ENCODE data around the gene SCCPDH.

The SCCPDH gene

GRCh38 chr1:246794048-246794827 lies 70.0 kb downstream of the SCCPDH start:
- TF ChIP-seq CTCF (conservative IDR thresholded peaks at IDR 0.05) = no peak
- no peak overlapping the region for H3K27ac ChIP-seq

- no peak for TF ChIP-seq CTCF (conservative IDR thresholded peaks at IDR 0.05)
- no peak overlapping the region for H3K27ac ChIP-seq
Observed at GRCh38 chr1:246794828-246795671, 70.8 kb downstream of the SCCPDH start.

GRCh38 chr1:246795906-246796694 lies 71.9 kb downstream of the SCCPDH start:
- TF ChIP-seq CTCF (conservative IDR thresholded peaks at IDR 0.05) = no peak
- no peak overlapping the region for H3K27ac ChIP-seq

- no peak overlapping the region for H3K27ac ChIP-seq
- TF ChIP-seq CTCF (conservative IDR thresholded peaks at IDR 0.05) = no peak
Observed at GRCh38 chr1:246797157-246797556, 72.9 kb downstream of the SCCPDH start.

- no peak for TF ChIP-seq CTCF (conservative IDR thresholded peaks at IDR 0.05)
- H3K27ac ChIP-seq = no peak overlapping the region
Observed at GRCh38 chr1:246797597-246797996, 73.4 kb downstream of the SCCPDH start.

- H3K27ac ChIP-seq = no peak overlapping the region
- TF ChIP-seq CTCF (conservative IDR thresholded peaks at IDR 0.05) = no peak
Observed at GRCh38 chr1:246798107-246798506, 73.9 kb downstream of the SCCPDH start.

All from VCaP (cell line).